HG02973 (cell line): ENCODE results near the gene LHFPL6.
"Not testable (repeated sequence)": the region's sequence is repeated elsewhere in the genome, so short reads cannot be mapped to it uniquely, and the experiment has no call there.

Experiments used
- ATAC-seq: cut with Tn5 transposase; IDR thresholded peaks from one replicate; pipeline ENCODE4 v1.9.1; 2021; ENCODE audit warnings: moderate library complexity; ENCODE audit not compliant: unreplicated experiment

LHFPL6 gene

GRCh38 chr13:39362652-39363381, 240.2 kb downstream of the LHFPL6 start:
- ATAC-seq: no peak

- ATAC-seq: no peak
Observed at GRCh38 chr13:39353988-39354387, 249.0 kb downstream of the LHFPL6 start.

DNA sequence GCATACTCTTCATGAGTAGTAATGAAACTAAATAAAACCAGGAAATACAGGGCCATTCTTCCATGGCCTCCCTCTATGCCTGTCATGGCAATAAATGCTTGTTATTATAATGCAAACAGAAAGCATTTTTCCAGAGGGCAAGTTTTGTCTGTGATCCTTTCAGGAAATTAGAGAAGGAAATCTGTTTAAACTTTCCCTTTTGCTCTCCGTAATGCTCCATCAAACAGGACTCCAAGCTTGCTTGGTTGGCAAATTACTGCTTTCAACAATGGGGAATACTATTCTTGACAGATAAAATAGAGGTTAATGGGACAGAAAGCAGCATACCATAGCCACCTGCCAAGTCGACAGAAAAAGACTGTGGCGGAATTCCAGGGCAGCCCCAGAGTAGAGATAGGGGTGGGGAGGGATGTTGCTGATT, 252.5 kb downstream of the LHFPL6 start:
- ATAC-seq: no peak

DNA sequence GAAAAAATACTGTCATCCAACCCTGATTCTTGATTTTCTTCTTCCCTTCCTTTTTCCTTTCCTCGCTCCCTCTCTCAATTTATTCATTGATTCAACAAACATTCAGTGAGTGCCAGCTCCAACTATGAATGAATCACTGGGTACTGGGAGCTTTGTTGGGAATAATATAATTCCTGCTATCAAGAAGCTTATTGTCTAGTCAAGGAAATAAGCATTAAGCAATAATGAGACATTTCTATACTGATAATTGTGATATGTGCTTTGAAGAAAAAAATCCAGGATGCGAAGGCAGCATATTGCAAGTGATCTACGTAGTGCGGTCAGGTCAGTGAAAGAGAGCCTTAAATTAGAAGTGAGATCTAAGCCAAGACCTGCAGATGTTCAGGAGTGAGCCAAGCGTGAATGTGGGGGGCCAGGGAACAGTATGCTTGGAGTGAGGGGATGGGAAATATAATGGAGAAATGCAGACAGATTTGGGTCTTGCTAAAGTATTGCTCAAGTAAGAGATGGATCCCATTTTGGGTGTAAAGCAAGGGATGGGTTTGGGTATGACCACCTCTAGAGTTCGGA, 253.5 kb downstream of the LHFPL6 start:
- ATAC-seq: no peak

DNA sequence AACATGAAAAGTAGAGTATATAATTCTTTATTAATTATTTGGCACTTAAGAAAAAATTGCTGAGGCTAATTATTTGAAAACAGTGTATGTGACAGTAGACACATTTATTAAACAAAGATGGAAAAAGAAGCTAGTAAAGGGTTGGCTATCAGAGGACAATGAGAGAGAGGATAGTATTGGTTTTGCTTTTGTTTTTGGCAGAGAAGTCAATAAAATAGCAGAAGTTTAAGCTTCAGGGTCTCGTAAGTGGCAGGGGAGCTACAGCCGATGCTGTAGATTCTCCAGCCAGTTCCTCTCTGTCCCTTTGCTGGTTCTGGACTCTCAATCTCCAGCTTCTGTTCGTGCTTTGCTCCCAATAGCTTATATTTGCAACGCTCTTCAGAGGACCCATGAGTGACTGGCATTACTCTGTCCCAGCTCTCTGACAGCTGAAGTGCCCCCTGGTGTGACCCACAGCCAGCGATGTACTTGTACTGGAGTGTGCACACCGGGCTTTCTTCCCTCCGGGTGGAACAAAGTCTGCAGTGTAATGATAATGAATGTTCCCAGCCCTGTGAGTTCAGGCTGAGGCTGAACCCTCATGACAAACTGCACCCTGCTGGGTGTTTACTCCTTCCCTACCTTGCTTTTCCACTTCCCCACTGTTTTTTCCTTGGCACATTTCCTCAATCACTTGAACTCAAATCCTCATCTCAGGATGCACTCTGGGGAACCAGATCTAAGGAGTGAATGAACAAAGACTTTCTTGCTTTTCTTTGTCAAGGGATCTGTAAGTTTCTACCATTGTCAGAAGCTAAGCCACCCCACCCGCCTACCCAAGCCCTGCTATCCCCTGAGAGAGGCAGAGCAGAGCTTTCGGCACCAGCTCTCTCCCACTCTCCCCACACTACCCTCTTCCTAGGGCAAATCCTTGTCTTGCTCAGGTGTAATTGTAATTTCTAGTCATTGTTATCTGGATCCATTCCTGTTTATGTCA, 254.8 kb downstream of the LHFPL6 start:
- no peak for ATAC-seq

- no peak for ATAC-seq
Observed at GRCh38 chr13:39345982-39346381, 257.0 kb downstream of the LHFPL6 start.

DNA sequence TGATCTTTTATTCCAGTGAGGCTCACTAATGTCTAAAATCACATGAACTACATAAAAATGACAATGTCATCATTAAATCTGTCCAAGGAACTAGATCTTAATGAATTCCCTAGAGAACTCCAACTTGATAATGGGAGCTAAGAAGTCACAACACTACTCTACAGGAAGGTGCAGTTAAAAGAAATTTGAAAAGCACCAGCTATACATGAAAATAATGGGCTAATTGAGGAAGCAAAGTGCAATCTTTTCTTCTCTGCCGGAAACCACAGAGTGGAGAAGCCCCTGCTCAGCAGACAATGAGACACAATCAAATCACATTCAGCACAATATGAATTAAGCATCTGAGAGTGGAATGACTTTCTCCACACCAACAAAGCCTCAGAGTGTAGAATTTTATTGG, 261.7 kb downstream of the LHFPL6 start:
- no peak for ATAC-seq

DNA sequence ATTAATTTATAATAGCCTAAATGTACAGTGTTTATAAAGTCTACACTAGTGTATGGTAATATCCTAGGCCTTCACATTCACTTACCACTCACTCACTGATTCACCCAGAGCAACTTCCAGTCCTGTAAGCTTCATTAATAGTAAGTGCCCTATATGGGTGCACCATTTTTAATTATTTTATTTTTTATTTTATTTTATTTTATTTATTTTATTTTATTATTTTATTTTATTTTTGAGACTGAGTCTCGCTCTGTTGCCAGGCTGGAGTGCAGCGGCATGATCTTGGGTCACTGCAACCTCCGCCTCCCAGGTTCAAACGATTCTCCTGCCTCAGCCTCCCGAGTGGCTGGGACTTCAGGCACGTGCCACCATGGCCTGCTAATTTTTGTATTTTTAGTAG, 264.9 kb downstream of the LHFPL6 start:
- not testable (repeated sequence) for ATAC-seq

DNA sequence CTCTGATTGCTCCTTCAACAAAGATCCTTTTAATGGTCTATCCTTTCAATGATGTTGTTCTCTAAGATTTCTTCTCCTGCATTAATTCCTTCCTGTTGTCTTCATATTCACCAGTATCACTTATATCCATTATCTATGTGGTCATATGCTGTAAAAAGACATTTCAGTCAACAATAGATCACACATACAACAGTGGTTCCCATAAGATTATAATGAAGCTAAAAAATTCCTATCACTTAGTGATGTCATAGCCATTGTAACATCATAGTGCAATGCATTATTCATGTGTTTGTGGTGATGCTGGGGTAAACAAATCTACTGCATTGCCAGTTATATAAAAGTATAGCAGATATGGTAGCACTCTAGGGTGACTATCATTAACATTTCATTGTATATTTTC, 266.1 kb downstream of the LHFPL6 start:
- ATAC-seq: no peak

- no peak for ATAC-seq
Observed at GRCh38 chr13:39336207-39336606, 266.8 kb downstream of the LHFPL6 start.

- no peak for ATAC-seq
Observed at GRCh38 chr13:39335721-39336120, 267.3 kb downstream of the LHFPL6 start.

- ATAC-seq: no peak
Observed at GRCh38 chr13:39330504-39330903, 272.5 kb downstream of the LHFPL6 start.

GRCh38 chr13:39329182-39329639, 273.8 kb downstream of the LHFPL6 start:
- no peak for ATAC-seq

GRCh38 chr13:39327172-39327479, 275.9 kb downstream of the LHFPL6 start:
- no peak for ATAC-seq

GRCh38 chr13:39326469-39327171, 276.4 kb downstream of the LHFPL6 start:
- ATAC-seq: no peak

GRCh38 chr13:39324806-39325311, 278.1 kb downstream of the LHFPL6 start:
- ATAC-seq: no peak

DNA sequence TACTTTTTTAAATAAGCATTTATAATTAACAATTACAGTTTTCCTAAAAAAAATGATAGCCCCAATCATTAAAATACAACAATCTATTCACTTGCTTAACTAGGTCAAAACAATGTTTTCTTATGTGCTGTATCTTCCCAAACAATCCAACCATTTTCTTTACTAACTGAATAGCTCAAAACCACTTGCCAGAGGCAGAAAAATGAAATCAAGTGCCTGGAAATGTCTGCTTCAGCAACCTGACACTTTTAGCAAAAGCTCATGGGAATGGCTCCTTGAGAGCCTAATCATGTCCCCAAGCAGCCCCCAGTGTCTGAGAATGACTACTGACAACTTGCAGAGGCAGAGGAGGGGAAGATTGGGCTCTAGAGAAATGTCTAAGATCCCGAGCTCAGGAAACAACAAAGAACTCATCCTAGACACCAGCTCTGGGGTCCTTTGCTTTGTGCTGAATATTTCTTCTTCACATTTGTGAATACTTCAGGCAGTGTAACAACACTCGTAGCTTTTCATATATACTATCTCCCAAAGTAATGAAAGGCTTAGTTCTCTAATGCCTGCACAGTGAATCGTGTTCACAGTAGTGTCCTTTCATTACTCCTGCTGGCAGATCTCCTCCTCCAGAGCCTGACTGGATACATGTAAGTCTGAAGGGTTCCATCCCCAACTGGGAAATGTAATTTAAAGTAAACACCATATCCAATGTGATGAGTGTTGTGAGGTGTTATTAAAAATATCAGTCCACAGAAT, 280.0 kb downstream of the LHFPL6 start:
- ATAC-seq: no peak

GRCh38 chr13:39321574-39321973, 281.4 kb downstream of the LHFPL6 start:
- ATAC-seq: no peak

DNA sequence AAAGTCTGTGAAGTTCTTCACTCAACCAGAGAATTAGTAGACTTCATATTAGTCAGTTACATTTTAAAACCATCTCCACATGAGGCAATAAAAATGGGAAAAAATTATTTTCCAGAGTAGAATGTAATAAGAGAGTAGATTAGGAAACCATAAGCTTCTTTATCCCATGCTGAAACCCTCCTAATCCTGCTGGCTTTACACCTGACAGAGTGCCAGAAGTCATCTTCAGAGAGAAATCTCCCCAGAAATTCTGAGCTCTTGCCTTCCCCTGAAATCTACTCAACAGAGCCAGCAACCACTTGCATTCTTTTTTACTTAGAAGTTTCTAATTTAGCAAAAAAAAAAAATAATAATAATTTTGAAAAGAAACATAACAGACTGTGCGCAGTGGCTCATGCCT, 284.8 kb downstream of the LHFPL6 start:
- no peak for ATAC-seq

DNA sequence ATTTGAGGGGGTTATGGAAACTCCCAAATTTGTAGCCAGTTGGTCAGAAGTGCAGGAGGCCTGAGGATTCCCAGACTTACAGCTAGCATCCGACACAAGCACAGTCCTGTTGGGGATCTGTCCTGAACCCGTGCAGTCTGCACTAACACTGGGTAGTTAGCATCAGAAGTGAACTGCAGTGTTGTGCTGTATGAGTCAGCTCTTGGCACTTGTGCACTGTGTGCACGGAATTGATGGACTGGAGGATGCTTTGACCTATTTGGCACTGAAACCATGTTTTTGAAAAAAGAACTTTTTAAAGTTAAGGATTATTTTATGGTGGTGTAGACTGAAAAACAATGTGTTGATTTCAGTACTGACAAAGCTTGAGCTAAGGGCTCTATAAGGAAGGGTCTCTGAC, 285.7 kb downstream of the LHFPL6 start:
- ATAC-seq: no peak
